ENCODE results near the gene SIAH3.
"Not testable (repeated sequence)": the region's sequence is repeated elsewhere in the genome, so short reads cannot be mapped to it uniquely, and the experiment has no call there.

Gene SIAH3

DNA sequence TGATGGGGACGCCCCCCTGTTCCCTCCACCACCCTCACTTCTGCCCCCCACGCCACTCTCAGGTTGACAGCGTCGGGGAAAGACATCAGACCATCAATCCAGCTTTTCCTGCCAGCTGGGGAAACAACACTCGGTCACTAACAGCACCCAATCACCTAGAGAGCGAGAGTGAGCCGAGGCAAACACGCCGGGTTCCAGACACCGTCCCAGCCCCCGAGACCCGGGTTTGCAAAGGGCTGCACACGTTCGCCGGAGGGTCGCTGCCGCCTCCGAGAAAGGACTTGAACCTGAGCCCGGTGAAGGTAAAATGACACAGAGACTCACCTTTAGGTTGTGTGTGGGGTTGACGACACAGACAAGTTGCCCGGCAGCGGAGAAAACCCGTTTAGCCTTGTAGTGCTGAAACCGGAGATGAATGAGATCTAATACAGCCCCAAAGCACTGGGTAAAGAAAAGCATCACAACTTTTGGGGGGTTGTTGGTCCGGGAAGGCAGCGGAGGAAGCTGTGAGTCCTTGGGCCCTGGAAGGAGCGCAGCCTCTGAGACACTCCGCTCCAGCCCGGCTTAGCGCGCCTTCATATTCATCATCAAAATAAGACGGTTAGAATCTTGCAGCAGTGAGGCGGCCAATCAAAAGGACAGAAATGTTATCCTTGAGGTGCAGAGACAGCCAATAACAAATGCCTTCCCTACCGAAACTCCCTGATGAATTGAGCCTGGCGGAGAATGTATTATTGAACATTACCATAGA, at the start of gene SIAH3:
Gene SIAH3 (minus strand): TSS at position 583 of the 751 bp plus-strand sequence. CDS start 124 bp downstream, at position 459.
- peak; percentile 16 for DNase-seq

- DNase-seq = no peak
Measured at GRCh38 chr13:45899406-45899805, 47.9 kb upstream of the SIAH3 start.

DNA sequence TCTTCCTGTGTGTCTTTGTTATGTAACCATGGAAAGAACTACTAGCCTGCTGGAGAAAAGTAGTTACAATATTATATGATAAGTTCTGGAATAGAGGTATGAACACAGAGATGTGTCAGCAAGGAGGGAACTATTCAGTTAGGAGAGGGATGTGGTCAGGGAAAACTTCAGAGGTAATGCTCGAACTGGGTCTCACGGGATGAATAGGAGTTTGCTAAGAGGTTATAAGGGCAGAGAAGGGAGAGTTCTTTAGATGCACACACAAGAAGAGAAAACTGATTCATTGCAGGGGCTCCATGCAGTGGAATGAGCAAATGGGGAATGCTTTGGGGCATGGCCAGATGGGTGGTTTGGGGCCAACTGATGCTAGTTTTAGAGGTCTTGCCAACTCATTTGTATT, 46.0 kb upstream of the SIAH3 start:
- no peak for DNase-seq

DNA sequence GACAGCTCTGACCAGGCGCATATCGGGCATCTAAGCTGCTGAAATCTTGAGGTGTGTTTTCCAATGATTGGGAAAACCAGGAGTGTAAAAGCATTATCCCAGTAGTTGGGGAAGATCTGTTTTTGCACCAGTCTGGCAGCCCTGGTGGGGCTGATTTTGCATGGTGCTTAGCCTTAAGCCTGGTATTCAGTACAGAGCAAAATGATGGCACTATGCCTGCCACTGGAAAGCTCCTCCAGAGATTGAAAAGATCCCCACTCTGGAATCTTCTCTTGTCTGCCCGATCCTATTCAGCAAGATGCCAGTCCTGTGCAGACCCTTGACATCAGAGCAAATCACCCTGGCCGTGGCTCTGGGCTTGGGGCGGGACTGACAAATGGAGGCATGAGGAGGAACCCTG, 44.7 kb upstream of the SIAH3 start:
- no peak for DNase-seq

GRCh38 chr13:45895881-45896280, 44.3 kb upstream of the SIAH3 start:
- DNase-seq = no peak

DNA sequence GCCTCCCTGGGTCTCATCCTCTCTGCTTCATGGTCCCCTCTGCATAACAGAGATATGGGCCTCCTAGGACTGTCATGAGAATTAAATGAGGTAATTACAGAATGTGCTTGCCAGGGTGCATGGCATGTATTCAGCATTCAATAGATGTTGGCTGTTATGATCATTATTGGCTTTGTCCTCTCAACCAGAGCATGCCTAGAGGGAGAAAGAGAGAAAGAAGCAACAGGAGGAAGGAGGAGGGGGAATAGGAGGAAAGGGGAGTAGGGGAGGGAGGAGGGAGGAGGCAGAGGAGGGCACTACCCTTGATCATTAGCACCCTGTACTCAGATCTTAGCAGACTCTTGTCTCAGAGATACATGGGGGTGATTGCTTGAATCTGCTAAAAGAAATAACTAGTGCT, 41.0 kb upstream of the SIAH3 start:
- no peak for DNase-seq

GRCh38 chr13:45889590-45890243, 38.2 kb upstream of the SIAH3 start:
- no peak for DNase-seq

DNA sequence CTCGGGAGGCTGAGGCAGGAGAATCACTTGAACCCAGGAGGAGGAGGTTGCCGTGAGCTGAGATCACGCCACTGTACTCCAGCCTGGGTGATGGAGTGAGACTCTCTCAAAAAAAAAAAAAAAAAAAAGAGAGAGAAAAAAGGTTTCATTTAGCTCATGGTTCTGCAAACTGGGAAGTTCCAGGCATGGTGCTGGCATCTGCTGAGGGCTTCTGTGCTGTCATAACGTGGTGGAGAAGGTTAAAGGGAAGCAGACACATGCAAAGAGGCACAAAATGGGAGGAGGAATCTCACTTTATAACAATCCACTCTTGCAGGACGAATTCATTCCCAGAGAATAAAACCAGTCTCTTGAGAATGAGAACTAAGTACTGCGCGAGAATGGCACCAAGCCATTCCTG, 34.9 kb upstream of the SIAH3 start:
- no peak for DNase-seq

GRCh38 chr13:45885194-45885593, 33.6 kb upstream of the SIAH3 start:
- DNase-seq = no peak

- DNase-seq = no peak
Measured at GRCh38 chr13:45882626-45883025, 31.1 kb upstream of the SIAH3 start.

DNA sequence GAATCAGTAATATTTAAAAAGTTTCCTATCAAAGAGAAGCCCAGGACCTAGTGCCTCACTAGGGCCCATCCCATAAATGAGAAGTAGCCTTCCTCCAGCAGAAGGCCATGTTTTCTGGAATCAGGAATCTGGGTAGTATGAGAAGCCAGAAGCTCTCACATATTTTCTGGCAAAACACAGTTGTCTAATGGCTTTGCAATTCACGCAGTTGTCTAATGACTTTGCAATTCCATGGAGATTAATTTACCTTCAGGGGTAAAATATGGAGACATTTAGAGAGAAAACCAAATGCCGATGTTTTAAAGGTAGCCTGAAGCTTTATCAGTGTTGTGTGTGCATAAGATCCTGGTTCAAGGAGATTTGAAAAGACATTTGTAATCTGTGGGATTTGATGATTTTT, 29.8 kb upstream of the SIAH3 start:
- no peak for DNase-seq

DNA sequence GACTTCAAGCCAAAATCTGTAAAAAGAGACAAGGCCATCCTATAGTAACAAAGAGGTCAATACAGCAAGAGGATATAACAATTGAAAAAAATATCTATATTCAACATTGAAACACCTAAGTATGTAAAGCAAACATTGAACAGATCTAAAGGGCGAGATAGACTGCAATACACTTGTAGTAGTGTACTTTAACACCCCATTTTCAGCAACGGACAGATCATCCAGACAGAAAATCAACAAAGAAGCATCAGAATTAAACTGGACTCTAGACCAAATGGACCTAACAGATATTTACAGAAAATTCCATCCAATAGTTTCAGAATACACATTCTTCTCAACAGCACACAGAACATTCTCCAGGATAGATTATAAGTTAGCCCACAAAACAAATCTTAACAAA, 28.7 kb upstream of the SIAH3 start:
- no peak for DNase-seq

DNA sequence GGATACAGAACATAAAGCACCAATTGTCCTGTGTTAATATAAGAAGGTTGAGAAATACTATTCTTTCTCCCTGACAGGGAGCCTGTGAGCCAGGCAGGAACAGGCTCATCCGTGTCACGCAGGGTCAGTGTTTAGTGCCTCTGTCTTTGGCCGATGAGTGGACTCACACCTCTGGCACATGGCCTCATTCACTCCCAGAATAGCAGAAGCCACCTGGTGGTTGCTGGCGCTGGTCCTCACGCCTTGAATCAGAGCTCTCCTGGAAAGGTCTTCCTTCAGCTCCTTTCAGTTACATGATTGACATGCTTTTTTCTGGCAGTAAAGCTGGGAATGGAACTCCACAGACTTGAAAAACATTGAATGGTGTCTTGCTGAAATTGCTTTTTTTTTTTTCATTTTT, 28.1 kb upstream of the SIAH3 start:
- no peak for DNase-seq

DNA sequence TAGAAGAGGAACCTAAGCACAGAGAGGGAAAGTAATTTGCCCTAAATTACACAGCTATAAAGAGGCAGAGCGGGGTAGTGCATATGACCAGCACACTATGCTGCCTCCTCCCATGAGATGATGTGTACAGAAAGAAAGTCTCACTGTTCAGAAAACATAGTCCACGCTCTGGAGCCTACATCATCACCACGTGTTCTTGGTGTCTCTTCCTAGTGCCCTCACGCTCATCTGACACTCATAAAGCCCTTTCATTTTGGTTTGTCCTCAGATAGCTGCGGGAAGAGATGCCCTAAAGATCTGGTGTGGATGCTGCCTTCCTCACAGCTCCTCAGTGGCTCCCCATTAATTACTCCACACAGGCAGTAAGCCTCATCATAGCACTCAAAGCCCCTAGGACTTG, 27.4 kb upstream of the SIAH3 start:
- DNase-seq = no peak

DNA sequence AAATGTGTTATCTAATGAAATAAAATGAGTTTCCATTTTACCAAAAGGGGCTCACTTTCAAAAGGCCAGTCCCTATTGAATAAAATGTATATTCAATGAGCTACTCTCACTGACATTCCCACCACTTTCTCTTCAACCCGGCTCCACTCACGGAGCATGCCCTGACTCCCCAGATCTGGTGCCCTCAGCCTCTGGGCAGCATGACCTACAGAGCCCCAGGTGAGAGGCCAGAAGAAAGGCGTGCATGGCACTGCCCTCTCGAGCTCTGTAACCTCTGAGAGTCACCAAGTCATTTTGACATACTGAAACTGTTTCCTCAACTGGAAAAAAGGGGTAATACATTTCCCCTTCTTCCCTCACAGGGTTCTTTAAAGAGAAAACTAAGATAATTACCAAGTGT, 25.2 kb upstream of the SIAH3 start:
- DNase-seq = no peak

- DNase-seq = no peak
Measured at GRCh38 chr13:45875951-45876350, 24.4 kb upstream of the SIAH3 start.

DNA sequence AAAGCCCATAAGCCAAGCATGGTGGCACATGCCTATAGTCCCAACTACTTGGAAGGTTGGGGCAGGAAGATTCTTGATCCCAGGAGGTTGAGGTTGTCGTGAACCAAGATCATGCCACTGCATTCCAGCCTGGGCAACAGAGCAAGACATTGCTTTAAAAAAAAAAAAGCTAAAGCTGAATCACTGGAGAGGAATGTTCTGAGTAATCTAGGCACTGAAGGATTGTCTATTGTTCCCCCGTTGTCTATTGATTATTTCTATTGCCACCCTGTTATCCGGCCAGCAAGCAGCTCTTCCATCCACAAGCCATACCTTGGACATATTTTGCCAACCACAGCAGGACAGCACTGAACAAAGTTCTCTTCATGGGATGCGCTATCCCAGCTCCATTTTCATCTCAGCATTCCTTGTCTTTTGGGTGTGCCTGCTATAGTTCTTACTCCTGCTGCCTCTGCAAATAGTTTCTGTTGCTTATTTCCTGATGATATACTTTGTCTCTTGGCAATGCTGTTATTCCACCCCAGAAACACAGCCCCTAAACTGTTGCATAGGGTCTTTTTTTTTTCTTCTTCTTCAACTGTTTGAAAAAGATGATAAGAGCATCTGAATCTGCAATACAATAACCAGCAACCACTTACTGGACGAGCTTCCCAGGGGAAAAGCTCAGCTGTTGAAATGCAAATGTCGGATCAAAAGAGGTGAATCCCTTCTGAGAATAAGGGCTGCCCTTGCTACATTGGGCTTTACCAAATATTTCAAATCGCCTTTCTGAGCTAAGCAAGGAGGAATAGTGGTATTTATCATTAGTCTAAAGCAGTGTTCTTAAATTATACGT, 22.2 kb upstream of the SIAH3 start:
- no peak for DNase-seq

- DNase-seq = no peak
Measured at GRCh38 chr13:45872566-45872965, 21.0 kb upstream of the SIAH3 start.

- DNase-seq = not testable (repeated sequence)
Measured at GRCh38 chr13:45871201-45871600, 19.6 kb upstream of the SIAH3 start.

GRCh38 chr13:45870232-45870631, 18.7 kb upstream of the SIAH3 start:
- DNase-seq = no peak

GRCh38 chr13:45865414-45865813, 13.9 kb upstream of the SIAH3 start:
- DNase-seq = no peak

- no peak for DNase-seq
Measured at GRCh38 chr13:45863709-45864590, 12.4 kb upstream of the SIAH3 start.

DNA sequence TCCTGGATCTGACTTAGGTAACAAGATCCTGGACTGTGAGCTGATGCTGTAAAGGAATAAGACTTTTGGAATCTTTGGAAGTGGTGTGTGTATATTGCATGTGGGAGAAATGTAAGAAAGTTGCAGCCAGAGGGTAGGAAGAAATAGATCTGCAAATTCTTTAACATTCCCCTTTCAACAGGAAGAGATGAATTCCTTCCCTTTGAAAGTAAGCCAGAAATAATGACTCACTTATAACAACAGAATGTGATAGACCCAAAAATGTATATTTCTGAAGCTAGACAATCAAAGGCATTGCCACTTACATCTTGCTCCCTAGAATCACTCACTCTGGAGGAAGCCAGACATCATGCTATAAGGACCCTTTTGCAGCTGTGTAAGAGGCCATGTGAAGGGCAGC, 9.8 kb upstream of the SIAH3 start:
- no peak for DNase-seq

Data from CD4-positive, alpha-beta T cell treated with Interleukin-10 for 1 hour (primary cell).